C4-2B (cell line): ENCODE measurements around the gene TSSK2.

ENCODE experiments used
- H3K27ac ChIP-seq: fragments of 450-650 bp; 2 replicates; pipeline ENCODE4 v1.5.1; 2017
- ZFX ChIP-seq: fragments of 450-650 bp; IDR thresholded peaks from 2 replicates; pipeline ENCODE4 v1.6.1; 2017
- TF ChIP-seq, protein P1 (sequence below): fragments of 450-650 bp; conservative IDR thresholded peaks from 2 replicates; pipeline ENCODE4 v1.5.1; 2017; ENCODE audit warnings: mild to moderate bottlenecking

The TSSK2 gene

DNA sequence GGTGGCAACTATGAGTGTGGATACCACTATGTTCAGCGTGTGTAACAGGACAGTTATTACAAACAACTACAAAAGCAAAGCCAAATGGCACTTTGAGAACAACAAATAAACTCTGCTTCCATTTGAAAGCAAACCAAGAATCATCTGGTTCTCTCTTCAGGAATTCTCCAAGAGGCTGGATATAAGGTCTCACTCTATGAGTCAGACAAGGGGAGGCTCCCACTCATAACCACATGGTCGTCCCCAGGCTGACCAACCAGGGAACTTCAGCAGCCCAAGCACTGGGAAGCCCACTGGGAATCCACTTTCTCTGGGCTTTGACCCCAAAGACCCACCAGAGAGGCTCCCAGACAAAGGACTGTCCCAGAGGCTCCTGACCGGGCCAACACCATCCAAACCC is 44.2 kb upstream of the TSSK2 start:
- TF ChIP-seq, protein P1, sequence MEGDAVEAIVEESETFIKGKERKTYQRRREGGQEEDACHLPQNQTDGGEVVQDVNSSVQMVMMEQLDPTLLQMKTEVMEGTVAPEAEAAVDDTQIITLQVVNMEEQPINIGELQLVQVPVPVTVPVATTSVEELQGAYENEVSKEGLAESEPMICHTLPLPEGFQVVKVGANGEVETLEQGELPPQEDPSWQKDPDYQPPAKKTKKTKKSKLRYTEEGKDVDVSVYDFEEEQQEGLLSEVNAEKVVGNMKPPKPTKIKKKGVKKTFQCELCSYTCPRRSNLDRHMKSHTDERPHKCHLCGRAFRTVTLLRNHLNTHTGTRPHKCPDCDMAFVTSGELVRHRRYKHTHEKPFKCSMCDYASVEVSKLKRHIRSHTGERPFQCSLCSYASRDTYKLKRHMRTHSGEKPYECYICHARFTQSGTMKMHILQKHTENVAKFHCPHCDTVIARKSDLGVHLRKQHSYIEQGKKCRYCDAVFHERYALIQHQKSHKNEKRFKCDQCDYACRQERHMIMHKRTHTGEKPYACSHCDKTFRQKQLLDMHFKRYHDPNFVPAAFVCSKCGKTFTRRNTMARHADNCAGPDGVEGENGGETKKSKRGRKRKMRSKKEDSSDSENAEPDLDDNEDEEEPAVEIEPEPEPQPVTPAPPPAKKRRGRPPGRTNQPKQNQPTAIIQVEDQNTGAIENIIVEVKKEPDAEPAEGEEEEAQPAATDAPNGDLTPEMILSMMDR, result no peak
- TF ChIP-seq ZFX, result no peak
- H3K27ac ChIP-seq, result no peak overlapping the region

DNA sequence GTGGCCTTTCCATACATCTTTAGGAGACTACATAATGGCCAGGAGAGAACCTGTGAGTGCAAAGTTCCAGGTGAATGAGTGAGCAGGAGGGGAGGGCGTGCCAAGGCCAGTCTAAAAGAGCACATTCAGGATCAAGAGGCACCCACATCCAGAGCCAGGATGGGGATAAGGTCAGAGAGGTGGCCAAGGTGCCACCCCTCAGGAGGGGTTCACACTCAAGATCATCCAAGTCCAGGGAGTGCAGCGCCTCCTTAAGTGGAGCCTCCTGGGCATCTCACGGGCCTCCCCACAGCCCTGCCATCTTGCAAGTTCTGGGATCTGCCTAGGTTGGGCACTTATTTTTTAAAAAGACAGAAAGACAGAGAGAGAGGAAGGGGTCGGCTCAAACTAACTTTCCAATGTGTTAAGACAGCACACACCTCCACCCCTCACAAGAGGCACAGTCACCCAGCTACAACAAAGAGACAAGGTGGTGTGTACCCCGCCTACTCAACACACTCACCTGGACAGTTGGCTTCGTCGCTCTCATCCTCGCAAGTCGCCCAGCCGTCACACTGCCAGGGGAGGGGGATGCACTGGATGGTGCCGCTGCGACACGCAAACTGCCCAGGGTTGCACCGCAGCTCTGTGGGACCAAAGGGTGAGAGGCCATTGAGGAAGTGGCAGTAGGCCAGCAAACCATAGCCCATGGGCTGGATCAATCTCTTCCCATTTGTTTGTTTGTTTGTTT is 42.1 kb upstream of the TSSK2 start:
- TF ChIP-seq, protein P1, result no peak
- TF ChIP-seq ZFX, result no peak
- H3K27ac ChIP-seq, result no peak overlapping the region

DNA sequence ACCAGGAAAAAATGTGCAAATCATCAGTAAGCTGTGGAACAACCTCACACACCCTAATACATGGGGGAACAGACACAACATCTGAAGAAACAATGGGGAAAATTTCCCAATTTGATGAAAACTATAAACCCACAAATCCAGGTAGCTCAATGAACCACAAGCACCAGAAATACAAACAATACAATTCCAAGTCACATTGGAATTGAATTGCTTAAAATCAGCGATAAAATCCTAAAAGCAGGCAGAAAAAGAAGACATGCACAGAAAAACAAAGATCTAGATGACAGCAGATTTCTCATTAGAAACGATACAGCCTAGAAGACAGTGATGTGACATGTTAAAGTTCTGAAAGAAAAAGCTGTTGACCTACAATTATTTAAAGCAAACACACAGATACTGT is 40.9 kb upstream of the TSSK2 start:
- TF ChIP-seq ZFX, result no peak
- TF ChIP-seq, protein P1, result no peak
- H3K27ac ChIP-seq, result no peak overlapping the region

DNA sequence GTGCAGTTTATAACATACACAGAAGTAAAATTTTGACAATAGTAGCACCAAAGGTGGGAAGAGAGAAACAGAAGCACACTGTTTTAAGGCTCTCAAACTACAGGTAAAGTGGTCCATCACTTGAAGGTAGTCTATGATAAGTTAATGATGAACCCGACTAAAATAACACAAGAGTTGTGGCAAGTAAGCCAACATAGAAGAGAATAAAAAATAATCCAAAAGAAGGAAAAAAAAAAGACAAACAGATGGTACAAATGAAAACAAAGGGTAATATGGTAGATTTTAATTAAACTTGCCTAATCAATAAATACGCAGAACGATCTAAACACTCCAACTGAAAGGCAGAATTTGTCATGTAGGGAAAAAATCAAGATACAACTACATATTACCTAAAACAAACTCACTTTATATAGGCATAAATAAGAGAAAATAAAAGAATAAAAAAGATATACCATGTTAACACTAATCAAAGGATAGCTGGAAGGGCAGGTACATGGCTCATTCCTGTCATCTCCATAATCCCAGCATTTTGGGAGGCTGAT is 40.5 kb upstream of the TSSK2 start:
- TF ChIP-seq, protein P1, result no peak
- no peak for TF ChIP-seq ZFX

DNA sequence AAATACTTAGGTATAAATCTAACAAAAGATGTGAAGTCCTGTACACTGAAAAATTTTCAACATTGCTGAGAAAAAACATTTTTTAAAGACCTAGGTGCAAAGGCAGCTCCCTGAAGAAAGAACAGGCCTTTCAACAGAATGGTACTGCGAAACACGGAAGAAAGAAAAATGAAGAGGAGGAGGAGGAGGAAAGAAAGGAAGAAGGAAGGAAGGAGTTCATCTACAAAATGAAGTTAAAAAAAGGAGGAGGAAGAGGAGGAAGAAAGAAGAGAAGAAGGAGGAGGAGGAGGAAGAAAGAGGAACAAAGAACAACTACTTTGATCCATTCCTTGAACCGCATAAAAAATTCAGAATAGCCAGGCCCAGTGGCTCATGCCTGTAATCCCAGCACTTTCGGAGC is 38.4 kb upstream of the TSSK2 start:
- no peak overlapping the region for H3K27ac ChIP-seq
- TF ChIP-seq ZFX, result no peak
- TF ChIP-seq, protein P1, result no peak

More for the DNA sequence above, 40.5 kb upstream of the TSSK2 start:
- H3K27ac ChIP-seq, result no peak overlapping the region

DNA sequence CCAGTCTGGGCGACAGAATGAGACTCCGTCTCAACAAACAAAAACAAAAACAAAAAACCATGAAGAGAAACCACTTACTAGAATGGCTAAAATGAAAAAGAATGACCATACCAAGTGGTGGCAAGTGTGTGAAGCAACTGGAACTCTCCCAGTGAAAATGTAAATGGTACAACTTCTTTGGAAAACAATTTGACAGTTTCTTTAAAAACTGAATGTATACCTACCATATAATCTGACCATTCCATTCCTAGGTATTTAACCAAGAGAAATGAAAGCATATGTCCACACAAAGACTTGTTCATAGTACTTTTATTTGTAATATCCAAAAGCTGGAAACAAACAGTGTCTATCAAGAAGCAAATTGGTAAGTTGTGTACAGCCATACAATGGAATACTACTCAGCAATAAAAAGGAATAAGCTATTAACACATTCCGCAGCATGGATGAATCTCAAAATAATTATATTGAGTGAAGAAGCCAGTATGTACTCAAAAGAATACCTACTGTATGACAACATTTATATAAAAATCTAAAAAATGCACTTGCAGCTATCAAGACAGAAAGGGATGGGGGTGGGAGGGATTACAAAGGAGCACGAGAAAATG is 36.6 kb upstream of the TSSK2 start:
- TF ChIP-seq, protein P1, result no peak
- TF ChIP-seq ZFX, result no peak
- no peak overlapping the region for H3K27ac ChIP-seq

DNA sequence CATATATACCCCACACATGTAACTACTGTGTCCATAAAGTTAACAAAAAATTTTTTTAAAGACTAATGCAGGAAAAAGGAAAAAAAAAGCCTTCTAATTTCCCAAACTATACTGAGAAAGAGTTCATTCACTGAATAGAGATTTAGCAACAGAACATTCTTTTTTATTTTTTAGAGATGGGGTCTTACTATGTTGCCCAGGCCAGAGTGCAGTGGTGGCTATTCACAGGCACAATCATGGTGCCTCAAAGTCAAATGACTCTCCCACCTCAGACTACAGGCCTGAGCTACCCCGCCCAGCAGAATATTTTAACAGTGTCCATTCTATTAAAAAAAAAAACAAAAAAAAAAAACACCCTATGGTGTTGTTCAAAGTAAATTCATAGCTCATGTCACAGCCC is 34.6 kb upstream of the TSSK2 start:
- TF ChIP-seq ZFX, result no peak
- TF ChIP-seq, protein P1, result no peak
- H3K27ac ChIP-seq, result no peak overlapping the region
